Superior temporal gyrus (tissue), 1 donor: Measurements from ENCODE around the gene KCNK4.
"Not testable (repeated sequence)": the region's sequence is repeated elsewhere in the genome, so short reads cannot be mapped to it uniquely, and the experiment has no call there.

ENCODE experiments used
- DNase-seq: peaks from one replicate; pipeline ENCODE4 v3.0.0-alpha.2; 2016; ENCODE audit errors: extremely low spot score

KCNK4 gene

DNA sequence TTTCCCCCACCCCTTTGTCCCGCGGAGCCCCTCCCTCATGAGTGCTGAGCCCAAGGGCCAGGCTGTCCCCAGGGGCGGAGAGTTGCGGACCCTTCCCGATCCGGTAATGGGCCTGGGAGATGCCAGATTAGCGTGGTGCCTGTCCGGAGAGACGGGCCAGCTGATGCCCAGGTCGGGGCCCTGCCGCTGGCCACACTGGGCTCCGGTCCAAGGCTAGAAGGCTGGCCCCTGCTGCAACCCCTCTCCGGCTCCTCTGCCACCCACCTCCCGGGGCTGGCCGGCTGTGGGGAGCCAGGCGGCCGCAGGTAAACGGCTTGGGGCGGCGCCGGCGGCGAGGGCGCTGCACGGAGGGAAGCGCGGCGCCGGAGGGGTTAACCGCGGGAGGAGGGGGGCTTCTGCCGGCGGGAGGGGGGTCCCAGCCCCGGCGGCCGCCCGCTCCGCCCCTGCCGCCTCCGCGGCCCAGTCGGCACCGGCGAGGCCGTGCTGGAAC is at the start of gene KCNK4:
Gene KCNK4, plus strand, starts transcription at position 41 of the 490 bp plus-strand sequence. CDS start 1,717 bp downstream, outside the sequence.
- DNase-seq, result no peak

DNA sequence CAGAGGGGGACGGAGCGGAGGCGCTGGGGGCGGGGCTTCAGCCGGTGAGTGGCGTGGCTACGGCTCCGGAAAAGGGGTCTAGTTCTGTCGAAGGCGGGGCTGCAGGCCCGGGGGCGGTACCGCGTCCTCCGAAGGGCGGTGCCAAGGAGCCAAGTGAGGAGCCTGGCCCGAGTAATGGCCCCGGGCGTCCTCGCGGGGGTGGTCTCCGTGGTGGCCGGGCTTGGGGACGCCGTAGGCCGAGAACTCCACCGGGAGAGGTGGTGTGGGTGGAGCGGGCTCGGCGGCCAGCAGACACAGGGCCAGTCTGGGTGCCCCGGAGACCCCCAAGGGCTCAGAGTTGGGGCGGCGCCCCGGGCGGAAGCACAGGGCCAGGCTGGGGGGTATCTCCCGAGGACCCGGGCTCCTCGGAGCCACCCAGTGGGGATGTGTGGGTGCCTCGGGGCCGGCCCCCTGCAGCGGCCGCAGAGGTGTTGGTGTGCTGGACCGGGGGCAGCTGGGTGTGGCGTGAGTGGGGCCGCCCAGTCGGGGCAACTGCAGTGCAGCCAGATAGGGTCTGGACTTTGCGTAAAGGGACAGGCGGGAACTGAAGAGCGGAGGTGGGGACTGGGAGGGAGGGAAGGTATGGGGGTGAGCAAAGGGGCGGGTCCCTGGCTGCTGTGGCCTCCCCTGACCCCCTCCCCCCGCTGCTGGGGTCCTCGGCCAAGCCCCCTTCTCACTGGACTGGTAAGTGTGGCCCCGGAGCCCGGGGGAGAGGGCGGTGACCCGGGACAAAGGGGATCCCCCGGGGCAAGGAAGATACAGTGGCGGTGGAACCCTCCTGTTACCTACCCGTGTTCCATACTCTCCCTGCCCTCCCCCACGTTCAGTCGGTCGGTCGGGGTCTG is 49.4 kb upstream of the KCNK4 start:
- DNase-seq, result peak; percentile 97

DNA sequence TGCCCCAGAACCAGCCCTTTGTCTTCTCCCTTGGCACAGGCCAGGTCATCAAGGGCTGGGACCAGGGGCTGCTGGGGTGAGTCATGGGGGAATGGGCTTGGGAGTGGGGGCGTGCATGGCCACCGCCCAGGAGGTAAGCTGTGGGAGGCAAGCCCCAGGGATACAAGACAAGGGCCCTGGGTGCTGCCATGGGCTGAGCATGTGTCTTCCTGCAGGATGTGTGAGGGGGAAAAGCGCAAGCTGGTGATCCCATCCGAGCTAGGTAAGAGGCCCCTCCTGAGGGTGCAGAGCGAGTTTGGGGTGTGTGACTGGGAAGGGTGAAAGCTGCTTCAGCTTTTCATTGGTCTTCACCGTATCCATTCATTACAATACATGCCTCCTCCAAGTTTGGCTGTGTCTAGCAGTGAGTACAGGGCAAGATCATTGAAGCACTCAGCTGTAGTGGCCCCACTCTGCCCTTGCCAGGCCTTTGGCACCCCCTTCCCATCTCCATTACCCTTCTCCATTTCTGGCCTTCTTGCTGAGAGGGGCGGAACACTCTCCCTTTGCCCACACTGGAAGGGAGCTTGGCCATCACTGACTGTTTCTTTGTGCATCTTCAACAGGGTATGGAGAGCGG is 47.8 kb upstream of the KCNK4 start:
- DNase-seq, result no peak

DNA sequence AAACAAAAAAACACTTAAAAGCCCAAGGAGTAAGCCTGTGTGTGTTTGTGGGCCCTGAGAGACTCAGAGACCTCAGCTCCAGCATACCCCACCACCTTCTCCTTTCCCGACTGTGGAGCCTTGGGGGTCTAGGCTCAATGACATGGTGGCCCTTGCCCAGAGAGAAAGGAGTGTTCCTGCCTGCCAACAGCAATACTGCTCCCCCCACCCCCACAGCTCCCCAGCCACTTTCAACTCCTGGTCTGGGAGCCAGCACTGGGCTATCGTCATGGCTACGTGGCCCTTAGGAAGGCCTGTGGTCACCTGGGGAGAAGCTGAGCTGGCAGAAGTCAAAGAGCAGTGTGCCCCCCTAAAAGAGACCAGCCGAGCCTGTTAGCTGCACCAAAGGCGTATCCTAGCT is 47.0 kb upstream of the KCNK4 start:
- DNase-seq, result no peak

DNA sequence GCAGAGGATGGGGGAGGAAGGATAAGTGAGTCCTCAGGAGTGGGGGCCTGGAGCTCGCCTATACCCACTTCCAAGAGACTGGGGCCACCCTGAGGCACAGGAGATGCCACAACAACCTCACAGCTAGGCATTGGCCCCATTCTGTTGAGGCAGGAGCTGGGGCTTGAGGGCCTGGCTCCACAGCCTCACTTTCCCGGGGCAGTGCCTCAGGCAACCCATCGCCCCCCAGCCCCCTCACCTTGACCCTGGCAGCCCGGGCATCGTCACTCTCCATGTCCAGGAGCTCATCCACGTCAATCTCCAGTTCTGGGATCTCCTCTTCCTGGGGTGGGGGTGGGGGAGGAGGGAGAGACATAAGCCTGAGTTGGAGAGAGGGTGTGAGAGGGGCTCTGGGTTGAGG is 46.1 kb upstream of the KCNK4 start:
- no peak for DNase-seq

DNA sequence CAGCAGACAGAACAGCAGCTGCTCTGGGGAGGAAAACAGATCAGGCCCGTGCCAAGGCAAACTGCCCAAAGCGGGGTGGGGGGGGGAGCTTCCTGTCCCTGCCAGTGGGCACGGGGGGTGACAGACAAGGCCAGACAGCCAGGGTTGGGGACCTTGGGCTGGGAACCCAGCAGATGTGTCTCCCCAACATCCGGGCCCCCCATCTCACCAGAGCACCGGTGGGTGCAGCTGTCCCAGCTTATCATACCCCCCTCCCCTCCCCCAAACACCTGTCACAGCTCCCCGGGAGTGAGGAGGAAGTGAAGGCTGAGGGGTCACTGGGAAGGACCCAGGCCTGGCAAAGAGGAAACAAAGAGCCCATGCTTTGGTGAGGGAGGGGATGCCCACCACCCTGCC is 45.7 kb upstream of the KCNK4 start:
- no peak for DNase-seq

DNA sequence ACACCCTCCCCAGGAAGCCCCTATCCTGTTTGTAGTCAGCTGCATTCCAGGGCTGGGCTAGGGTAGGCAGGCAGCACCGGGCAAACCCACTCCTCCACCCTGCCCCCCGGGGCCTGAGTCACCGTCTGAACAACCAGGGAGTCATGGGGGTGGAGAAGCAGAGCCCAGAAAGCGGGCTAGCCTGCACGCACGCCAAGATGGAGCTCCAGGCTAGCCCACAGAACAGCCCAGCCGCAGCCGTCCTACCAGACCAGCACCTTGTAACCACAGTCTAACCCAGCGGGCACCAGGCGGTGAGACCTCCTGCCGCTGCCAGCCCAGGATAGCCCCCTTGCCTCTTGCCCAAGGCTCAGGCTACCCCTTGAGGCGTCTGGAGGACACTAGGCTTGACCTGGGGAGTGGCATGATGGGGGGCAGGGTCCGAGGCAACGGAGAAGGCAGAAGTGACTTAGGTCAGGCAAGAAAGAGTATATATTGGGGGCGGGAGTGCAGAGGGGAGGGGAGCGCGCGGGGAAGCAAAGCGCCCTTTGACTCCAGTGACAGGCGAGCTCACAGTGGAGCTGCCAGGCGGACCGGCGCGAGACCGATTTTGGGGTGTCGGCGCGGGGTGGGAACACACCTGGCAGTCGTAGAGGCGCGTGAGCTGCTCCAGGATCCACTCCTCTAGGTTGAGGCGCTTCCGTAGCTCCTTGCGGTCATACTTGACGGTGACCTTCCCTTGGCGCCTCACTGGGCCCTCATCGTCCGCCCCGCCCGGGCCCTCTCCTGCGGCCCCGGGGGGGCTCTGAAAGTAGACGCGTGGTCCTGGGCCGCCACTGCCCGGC is 45.1 kb upstream of the KCNK4 start:
- no peak for DNase-seq

DNA sequence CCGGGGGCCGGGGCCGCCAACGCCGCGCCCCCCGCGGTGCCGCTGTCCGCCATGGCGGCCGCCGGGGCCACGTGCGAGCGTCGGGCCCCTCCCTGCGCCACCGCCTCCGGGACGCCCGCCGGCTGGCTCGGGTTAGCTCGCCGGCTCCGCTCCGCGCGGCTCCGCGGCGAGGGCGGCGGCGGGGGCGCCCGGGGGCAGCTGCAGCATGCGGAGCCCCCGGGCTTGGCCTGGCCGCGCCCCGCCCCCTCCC is 44.6 kb upstream of the KCNK4 start:
- not testable (repeated sequence) for DNase-seq

DNA sequence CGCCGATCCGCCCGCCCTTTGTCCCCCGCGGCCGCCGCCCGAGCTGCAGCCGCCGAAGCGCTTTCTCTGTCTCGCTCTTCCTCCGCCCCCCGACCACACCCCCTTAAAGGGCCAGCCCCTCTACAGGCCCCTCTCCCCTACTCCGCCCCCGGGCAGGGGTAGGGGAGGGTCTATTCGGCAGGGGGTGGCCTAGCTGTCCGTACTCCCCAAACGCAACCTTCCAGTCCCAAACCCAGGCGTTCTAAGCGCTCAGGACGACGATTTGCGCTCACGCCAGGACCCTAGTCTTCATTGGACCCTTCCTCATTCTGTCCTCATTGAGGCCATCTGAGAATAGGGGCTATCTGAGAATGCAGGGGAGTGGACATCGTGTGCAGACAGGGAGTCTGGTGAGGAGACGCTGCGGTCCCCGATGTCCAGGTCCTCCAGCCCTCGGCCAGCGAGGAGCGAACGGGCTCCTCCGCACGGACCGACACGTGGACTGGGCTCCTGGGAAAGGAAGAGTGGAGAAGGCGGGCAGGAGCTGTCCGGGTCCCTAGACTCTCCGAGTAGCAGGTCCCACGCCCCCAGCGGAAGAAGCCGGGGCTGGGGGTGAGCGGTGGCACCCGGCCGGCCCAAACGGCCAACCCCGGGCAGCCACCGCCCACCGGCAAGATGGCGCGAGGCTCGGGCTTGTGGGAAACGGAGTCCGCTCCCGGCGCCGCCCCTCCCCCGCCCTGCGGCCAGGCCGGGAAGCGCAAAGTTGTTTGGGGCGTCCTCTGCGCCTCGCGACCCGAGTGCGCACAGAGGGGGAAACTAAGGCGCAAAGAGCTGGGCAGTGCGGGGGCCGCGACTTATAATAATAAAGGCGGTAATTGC is 44.0 kb upstream of the KCNK4 start, which contains the start of gene PPP1R14B:
Gene PPP1R14B, minus strand, starts transcription at position 73 of the 858 bp plus-strand sequence. CDS start 270 bp downstream, outside the sequence.
- peak; percentile 80 for DNase-seq

DNA sequence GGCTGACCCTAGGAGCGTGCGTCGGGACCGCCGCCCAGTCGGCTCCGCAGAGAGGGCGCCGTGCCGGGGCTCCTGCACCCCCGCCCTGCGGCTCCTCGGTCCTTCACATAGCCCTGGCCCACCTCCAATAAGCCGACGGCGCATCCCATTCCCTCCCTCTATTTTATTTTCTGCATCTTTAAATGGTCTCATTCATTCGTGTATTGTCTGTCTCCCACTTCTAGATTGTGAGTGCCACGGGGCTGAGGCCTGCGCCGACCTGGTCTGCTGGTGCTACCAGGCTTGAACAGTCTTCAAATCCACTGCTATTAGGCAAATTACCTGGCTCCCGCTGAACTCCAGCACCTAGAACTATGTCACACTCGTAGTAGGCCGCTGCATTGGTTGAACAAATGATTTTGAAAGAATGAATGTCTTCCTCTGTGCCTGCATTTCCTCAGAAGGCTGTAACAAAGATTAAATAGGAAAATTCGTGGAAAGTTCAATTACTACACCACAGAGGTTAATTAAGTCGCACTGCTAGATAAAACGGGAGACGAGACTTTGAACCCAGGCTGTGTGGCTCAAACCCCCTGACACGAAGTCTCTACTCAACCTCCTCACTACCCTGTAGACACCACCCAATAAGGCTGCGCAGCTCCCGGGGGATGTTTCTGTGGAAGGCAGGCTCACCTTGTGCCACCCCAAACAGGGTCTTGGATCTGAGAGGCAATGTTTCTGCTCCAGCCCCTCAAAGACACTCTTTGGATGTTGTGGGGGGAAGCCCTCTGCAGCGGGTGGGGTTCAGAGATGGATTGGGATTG is 43.2 kb upstream of the KCNK4 start:
- DNase-seq, result no peak

DNA sequence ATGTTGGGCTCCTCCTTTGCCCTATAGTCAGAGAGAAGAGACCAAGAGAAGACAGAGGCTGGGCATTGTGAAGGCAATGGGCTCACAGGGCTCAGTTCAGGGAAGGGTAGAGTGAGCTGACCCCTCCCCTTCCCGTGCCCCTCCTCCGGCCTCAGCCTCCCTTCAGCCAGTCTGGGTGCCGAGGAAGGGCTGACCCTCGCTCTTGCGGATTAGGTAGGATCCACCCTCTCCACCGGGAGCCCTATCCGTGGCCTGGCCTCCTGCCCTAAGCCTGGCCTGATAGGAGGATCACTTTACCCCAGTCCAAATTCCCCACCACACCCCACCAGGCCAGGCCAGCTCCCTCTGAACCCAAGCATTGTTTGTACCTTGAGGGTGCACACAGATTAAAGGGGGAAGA is 42.5 kb upstream of the KCNK4 start:
- no peak for DNase-seq

DNA sequence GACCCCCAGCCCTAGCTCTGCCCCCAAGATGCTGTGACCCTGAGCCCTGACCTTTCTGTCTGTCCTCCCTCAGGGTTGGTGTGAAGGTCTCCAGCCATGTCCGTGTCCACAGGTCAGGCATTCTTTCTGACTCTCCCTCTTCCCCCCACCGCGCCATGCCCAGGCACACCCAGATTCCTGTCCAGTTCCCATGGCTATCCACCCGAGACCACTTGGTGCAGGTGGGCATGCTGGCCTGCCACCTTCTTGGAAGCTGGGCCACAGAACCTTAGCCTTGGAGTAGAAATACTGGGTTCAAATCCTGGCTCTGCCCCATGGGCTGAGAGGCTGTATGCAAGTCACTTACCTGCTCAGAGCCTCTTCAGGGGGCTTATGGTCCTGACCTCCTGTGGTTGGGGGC is 42.1 kb upstream of the KCNK4 start:
- no peak for DNase-seq

DNA sequence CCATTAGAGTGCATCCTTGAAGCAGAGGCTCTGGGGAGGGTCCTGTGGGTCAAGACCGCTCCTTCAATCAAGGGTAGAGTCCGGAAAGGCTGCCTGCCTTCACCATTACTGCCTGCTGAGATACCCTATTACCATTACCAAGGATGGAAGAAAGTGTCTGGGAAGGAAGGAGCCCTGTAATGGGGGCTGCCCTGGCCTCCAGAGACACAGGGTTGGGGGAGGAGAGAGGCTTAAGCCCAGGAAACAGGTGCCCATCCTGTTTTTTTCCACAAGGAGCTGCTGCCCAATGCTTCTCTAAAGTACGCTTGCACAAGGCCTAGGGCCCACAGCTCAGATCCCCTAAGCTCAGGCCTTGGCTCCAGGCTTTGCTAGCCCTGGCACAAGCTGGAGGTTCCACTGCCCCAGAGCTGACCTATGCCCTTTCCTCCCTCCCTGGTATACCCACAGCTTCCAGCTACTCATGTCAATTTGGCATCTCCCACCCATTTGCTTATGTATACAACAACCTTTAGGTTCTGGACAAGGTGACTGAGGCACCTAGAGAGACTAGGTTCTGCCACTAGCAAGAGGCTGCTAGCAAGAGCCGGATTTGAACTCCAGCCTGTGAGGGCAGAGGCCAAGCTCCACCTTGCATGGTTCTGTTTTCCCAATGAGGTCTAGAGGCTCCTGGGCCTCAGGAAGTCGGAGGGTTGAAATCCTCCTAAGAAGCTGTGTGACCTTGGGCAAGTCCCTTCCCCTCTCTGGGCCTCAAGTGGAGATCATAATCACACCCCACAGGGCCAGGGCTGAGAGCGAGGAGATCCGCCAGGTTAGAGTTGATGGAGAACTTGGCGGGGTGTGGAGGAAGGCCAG is 41.3 kb upstream of the KCNK4 start:
- DNase-seq, result no peak

DNA sequence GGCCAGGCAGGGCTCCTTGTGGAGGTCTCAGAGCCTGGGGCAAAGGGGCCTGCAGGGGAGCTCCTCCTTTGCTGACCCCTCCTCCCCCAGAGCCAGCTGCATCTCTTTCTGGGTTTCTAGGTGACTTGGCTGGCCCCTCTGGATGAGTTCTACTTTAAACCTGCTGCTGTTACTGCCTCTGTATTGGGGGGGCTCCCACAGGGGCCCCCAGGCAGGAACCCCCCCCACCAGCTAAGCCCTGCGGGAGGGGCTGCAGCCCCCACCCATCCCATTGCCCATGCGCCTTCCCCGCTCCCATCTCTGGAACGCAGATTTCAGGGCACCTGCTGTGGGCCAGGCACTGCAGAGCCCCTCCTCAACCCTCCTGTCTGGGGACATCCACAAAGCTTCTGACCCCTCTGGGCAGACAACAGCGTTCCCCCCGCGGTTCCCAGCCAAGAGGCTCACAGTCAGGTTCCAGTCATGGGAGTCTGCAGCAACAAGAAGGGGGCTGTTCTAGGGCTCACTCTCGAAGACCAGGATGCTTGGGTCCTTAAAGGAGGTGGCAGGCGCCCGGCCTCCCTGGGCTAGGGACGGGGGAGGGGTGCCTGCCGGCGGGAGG is 40.6 kb upstream of the KCNK4 start:
- DNase-seq, result no peak

DNA sequence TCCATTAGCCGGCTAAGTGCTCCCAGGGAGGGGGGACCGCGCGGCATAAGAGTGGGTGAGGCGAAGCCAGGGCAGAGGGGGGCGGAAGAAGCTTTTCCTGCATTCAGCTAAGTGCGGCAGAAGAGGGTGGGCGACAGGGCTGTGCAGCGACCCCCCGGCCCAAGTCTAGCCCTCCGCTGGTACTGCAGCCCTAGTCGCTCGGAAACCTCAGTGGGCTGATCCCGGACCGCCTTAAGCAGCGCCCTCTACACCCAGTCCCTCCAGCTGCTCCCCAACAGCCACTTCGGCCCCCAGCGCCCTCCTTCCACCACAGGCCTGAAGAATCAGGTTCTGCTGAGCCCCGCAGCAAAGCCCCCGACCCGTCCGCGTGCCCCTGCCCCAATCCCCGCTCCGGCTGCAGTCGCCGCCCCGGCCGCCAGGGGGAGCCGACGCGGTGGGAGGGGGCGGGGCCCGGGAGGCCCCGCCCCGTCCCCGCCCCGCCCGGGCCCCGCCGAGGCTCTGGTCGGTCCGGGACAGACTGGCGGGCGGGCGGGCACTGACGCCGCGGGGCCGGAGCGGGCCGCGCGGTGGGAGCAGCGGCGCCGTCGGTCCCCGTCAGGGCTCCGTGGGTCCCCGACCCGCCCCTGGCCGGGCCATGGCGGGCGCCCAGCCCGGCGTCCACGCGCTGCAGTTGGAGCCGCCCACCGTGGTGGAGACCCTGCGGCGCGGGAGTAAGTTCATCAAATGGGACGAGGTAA is 39.9 kb upstream of the KCNK4 start, which contains the start of gene PLCB3:
Gene PLCB3, plus strand, starts transcription at position 515 of the 737 bp plus-strand sequence. Its CDS starts 120 bp downstream, at position 635.
- DNase-seq, result no peak

DNA sequence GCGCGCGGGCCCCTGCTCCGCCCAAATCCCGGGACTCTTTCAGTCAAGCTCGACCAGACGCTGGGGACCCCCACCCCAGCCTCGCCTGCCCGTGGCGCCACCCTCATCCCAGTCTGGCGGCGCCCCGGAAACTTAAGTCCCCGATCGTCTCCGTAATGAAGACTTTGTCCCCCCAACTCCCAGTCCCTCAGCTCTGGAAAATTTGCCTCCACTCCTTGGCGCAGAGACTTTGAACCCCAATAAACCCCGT is 39.4 kb upstream of the KCNK4 start:
- DNase-seq, result no peak

DNA sequence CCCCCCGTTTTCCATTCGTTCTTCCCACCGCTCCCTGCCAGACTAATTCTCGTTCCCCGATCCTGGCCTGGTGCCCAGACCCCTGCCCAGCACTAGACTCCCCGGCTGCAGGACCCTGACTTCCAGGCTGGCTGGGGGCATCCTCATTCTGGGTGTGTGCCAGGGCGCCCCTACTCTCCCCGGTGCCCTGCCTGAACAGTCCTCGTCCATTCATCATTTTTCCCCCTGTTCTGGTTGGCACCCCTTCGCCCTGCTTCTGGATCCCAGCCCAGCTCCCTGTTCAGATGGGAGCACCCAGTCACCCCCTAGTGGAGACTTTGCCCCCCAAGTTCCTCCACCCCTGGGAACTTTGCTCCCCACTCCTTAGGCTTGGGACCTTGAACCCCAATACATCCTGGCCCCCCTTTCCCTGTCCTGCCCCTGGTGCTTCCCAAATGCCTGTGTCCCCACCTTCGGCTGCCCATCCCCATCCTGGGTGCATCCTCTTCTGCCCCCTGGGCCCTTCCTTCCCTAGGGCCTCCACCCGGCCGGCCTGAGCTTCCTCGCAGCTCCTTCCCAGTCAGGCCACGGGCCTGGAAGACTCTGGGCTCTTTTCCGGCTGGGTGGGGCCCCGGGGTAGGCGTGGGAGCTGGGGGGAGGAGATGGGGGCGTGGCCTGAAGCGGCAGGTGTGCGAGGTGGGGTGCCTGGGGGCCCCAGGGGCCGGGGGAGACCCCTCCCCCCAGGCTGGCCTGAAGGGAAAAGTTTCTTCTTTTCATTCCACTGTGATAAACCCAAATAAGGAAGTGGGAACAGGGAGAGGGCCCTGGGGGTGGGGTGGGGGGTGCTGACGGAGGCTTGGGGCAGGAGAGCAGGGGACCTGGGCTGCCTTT is 38.9 kb upstream of the KCNK4 start:
- no peak for DNase-seq

DNA sequence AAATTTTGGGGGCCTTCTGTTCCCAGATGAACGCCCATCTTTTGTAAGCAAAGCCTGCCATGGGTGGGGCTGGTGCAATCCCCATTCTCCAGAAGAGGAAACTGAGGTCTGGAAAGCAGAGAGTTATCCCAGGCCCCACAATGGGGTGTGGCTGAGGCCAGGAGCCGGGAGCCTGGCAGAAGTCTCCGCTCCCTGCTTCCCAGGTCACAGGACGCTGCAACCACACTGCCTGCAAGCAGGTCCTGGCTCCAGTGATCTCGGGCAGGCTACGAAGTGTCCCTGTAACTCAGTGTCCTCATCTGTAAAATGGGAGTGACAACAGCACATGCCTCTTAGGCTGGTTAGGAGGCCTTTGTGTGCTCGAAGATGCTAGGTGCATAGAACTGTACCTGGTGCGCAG is 38.1 kb upstream of the KCNK4 start:
- DNase-seq, result no peak
